HG02981 (cell line): Measurements from ENCODE around the gene SDK2.

ENCODE experiments used
- ATAC-seq: cut with Tn5 transposase; IDR thresholded peaks from one replicate; pipeline ENCODE4 v1.9.1; 2021; ENCODE audit warnings: mild to moderate bottlenecking, moderate library complexity; ENCODE audit not compliant: unreplicated experiment

SDK2 gene, protein sequence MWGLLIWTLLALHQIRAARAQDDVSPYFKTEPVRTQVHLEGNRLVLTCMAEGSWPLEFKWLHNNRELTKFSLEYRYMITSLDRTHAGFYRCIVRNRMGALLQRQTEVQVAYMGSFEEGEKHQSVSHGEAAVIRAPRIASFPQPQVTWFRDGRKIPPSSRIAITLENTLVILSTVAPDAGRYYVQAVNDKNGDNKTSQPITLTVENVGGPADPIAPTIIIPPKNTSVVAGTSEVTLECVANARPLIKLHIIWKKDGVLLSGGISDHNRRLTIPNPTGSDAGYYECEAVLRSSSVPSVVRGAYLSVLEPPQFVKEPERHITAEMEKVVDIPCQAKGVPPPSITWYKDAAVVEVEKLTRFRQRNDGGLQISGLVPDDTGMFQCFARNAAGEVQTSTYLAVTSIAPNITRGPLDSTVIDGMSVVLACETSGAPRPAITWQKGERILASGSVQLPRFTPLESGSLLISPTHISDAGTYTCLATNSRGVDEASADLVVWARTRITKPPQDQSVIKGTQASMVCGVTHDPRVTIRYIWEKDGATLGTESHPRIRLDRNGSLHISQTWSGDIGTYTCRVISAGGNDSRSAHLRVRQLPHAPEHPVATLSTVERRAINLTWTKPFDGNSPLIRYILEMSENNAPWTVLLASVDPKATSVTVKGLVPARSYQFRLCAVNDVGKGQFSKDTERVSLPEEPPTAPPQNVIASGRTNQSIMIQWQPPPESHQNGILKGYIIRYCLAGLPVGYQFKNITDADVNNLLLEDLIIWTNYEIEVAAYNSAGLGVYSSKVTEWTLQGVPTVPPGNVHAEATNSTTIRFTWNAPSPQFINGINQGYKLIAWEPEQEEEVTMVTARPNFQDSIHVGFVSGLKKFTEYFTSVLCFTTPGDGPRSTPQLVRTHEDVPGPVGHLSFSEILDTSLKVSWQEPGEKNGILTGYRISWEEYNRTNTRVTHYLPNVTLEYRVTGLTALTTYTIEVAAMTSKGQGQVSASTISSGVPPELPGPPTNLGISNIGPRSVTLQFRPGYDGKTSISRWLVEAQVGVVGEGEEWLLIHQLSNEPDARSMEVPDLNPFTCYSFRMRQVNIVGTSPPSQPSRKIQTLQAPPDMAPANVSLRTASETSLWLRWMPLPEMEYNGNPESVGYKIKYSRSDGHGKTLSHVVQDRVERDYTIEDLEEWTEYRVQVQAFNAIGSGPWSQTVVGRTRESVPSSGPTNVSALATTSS (N-terminal part only)

DNA sequence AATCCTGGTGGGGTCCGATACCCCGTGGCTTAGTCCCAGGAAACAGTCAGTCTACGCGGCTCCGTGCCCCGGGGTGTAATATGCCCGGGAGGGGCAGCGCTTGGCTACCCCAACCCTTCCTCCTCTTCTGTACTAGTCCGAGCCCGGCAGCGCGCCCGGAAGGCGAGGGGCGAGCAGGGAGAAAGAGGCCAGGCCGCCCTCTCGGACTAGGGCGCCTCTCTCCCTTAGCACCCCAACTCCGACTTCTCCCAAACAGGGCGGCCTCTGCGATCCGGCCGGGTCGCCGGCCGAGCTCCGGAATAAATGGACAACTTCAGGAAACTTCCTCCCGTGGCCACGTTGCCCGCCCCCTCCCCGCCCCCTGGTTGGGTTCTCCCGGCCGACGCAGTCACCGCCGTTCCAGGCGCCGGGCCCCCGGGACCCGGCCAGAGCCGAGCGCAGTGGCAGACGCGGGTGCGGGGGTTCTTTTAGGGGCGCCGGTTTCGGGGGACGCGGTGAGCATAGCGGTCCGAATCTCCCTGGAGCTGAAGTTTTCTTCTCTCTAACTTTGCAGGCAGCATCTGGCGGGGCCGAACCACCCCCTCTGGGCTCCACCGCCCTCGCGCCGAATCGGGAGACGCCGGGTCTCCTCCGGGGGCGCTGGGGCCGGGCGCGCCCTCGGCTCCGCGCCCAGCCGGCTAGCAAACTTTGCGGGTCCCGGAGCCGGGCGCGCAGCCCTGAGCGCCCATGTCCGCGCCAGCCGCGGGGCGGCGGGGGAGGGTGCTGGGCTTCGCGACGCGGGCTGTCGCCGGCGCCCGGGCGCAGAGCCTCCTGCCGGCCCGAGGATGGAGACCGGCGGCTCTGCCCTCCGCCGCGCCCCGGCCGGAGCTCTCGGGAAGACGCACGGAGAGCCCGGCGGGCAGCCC is at the start of gene SDK2:
SDK2 (minus strand) TSS at position 301 of the 905 bp plus-strand sequence. CDS start 357 bp downstream, outside the sequence.
- no peak for ATAC-seq

GRCh38 chr17:73693071-73693470 is 48.8 kb upstream of the SDK2 start:
- no peak for ATAC-seq

- no peak for ATAC-seq
Observed at GRCh38 chr17:73691321-73691766, 47.1 kb upstream of the SDK2 start.

- no peak for ATAC-seq
Observed at GRCh38 chr17:73690676-73691075, 46.4 kb upstream of the SDK2 start.

DNA sequence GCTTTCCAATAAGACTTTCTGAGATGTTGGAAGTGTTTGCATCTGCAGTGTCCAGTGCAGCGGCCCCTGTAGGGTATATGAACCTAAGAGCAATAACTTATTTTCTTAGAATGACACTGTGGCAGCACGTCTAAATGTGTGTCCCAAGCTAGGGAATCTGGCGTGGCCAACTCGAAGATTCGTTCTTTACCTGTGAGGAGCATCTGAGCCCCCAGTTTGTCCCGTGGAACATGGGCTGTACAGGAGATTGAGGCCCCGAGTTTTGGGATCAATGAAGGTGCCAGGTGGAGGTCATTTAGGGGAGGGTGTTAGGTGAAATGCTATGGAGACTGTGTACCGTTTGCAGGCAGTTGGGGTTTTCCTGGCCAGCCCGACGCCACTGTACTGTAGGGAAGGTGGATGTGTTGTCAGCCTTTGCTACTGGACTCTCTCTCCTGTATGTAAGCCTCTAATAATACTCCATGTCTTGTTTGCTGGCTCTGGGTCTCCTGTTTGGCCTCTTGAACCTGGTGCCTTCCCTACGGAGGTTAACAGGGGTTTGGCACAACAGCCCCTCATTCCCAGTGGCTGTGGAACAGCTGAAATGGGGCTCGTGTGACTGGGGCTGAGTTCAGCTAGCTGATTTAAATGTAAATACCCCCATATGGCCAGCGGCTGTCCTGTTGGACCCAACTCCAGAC is 45.5 kb upstream of the SDK2 start:
- no peak for ATAC-seq

DNA sequence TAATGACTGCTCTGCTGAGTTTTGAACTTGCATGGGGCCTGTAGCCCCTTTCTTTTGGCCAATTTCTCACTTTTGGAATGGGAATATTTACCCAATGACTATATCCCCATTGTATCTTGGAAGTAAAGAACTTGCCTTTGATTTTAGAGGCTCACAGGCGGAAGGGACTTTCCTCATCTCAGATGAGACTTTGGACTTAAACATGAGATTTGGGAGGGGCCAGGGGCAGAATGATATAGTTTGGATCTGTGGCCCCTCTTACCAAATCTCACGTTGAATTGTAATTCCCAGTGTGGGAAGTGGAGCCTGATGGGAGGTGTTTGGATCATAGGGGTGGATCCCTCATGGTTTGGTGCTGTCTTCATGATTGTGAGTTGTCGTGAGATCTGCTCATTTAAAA is 42.7 kb upstream of the SDK2 start:
- no peak for ATAC-seq

DNA sequence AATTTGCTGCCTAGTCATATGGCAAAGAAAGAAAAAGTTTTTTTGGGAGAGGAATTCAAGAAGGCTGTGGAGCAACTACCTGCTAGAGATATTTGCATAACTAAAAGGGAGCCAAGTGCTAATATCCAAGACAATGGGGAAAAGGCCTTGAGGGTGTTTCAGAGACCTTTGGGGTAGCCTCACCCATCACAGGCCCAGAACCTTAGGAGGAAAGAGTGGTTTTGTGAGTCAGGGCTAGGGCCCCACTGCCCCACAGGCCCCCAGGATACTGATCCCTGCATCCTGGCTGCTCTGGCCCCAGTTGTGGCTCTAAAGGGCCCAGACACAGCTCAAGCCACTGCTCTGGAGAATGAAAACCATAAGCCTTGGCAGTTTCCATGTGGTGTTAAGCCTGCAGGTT is 41.9 kb upstream of the SDK2 start:
- no peak for ATAC-seq

DNA sequence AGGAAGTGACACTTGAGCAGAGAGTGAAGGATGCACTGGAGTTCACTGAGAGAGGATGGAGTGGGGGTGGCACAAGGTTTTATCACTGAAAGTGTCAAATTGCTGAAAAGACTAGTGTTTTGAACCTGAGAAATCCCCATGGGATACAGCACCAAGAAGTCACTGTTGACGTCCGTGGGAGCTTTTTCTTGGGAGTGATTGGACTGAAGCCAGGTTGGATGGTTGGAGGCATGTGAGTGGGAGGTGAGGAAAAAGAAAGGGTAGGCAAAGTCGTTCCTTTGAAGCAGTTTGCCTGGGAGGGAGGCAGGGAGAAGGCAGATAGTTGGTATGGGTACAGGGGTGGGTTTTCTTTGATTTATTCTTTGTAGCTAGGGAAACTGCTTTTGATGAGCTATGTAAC is 39.9 kb upstream of the SDK2 start:
- ATAC-seq, result no peak

DNA sequence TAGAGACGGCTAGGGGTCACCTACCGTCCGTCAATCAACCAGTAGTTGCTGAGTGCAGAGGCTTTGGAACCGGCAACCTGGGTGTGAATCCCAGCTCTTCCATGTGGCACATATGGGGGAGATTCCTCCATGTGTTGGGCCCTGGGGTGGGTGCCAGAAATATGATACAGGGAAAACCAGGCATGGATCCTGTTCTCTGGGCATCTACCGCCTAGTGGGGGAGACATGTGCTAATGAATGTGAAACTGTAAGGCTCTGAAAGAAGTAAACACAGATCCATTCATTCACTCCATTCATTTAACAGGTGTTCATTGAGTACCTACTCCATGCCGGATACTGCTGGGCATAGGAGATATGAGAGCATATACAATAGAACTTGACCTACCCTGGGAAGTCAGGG is 39.5 kb upstream of the SDK2 start:
- no peak for ATAC-seq

GRCh38 chr17:73681946-73682345 is 37.7 kb upstream of the SDK2 start:
- no peak for ATAC-seq

DNA sequence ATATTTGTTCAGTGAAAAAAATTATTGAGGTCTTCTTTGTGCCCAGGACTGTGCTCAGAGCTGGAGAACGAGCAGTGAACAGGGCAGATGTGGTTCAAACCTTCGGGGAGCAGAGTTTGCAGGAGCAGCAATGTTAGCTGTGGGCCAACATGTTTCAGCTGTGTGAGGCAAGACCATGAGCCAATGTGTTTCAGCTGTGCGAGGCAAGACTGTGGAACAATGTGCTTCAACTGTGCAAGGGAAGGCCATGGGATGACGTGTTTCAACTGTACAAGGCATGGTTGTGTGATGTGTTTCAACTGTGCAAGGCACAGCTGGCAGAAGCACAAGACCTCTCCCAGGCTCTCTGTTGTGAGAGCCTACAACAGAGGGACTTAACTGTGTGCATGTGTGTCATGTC is 35.2 kb upstream of the SDK2 start:
- no peak for ATAC-seq

DNA sequence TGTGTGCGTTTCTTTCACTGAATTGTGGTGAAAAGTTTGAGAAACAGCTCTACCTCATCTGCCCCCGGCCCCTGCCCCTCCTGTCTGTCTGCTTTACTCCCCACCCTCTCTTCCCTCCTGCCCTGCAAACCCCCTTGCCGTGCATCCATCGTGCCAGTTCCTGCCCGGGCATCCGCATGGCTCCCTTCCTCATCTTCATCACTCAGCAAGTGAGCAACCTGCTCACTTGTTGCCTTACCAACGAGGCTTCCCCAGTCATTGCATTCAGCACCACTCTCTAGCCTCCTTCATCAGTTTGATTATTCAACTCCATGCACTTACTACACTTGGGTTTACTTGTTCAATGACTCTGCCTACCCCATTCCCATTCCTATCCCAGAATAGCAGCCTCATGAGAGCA is 34.8 kb upstream of the SDK2 start:
- ATAC-seq, result no peak

GRCh38 chr17:73669771-73670170 is 25.5 kb upstream of the SDK2 start:
- no peak for ATAC-seq

- no peak for ATAC-seq
Observed at GRCh38 chr17:73667181-73667959, 23.1 kb upstream of the SDK2 start.

DNA sequence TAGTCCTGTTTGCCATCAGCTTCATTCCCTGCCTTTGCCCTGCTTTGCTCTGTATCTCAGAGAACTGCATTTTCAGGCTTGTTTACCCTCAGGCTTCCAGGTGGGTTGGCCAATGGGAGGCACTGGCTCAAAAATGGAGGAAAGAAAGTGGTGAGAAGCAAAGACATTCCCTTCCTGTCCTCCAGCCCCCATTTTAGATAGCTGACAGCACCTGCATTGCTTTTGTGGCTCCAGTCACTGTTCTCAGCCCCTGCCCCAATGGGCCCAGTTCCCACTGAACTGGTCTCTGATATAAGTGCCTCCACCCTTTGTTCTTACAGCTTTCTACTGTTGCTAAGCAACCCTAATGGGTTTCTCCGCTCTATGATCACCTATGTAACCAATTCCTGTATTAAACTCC is 19.4 kb upstream of the SDK2 start:
- ATAC-seq, result no peak

GRCh38 chr17:73660366-73660765 is 16.1 kb upstream of the SDK2 start:
- no peak for ATAC-seq

DNA sequence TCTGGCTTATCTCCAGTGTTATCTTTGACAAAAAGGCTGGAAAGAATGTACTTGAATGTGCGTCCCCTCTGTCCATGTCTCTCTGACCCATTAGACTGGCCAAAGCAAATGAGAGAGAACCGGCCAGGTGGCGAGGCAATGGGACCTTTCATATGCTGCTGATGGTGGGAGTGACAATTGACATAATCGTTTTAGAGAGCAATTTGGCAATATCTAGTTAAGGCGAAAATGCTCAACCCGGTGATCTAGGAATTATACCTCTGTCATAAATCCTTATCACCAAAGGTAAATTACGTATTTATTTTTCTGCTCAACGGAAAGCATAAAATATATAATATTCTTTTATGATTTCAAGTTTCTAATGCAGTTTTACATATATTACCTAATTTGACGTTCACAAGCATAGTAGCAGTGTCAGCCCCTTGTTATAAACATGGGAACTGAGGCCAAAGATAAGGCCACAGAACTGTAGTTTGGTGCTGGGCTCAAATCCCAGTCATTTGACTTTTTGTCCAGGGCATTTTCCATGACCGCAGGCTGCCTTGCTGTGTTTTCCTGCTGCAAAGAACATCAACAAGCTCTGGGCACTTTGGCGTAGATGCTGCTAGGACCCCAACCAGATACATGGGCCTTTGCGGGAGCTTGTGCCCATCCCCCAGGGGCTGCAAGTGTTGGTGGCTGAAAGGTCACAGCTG is 14.7 kb upstream of the SDK2 start:
- ATAC-seq, result no peak

DNA sequence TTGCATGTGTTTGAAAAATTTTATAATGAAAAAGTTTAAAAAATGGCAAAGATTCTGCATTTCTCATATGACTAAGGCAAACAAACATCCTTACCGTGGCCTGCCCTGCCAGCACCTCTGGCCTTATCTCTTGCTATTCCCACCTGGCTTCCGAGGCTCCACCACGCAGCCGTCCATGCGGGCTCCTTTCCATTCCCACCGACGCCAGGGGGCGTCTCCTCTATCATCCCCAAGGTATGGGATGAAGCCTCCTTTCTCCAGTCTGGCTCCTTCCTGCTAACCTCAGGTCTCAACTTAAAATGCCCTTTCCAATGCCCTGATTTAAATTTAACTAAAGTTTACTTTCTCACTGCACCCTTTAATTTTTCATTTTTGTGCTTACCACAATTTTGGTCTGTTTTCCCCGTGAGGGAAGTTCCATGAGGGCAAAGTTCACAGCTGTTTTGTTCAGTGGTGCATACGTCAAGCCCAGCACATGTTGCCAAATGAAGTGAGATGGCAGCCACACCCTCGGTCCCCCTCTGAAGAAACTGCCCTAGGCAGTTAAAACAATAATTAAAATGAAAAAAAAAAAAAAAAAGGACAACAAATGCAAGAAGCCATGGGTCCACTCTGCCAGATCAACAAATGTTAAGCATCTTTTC is 13.3 kb upstream of the SDK2 start:
- no peak for ATAC-seq
